Measurements from ENCODE around the gene USP22.

Gene USP22

GRCh38 chr17:20989481-20989880, 53.3 kb downstream of the USP22 start:
- TF ChIP-seq ZFX (IDR thresholded peaks at IDR 0.05) = no peak
- H3K27ac ChIP-seq = no peak overlapping the region

GRCh38 chr17:20988896-20989295, 53.9 kb downstream of the USP22 start:
- TF ChIP-seq CTCF (conservative IDR thresholded peaks at IDR 0.05) (no peak), ZFX (IDR thresholded peaks at IDR 0.05) (no peak)
- H3K27ac ChIP-seq = no peak overlapping the region

- TF ChIP-seq CTCF (conservative IDR thresholded peaks at IDR 0.05) (no peak), ZFX (IDR thresholded peaks at IDR 0.05) (no peak)
- H3K27ac ChIP-seq = no peak overlapping the region
Observed at GRCh38 chr17:20988001-20988636, 54.7 kb downstream of the USP22 start.

- no peak overlapping the region for H3K27ac ChIP-seq
- TF ChIP-seq ZFX (IDR thresholded peaks at IDR 0.05) = no peak
- TF ChIP-seq CTCF (conservative IDR thresholded peaks at IDR 0.05) = no peak
Observed at GRCh38 chr17:20987511-20987910, 55.3 kb downstream of the USP22 start.

GRCh38 chr17:20986767-20987510, 55.9 kb downstream of the USP22 start:
- H3K27ac ChIP-seq = no peak overlapping the region
- TF ChIP-seq CTCF (conservative IDR thresholded peaks at IDR 0.05) = no peak
- no peak for TF ChIP-seq ZFX (IDR thresholded peaks at IDR 0.05)

- H3K27ac ChIP-seq = no peak overlapping the region
- TF ChIP-seq CTCF (conservative IDR thresholded peaks at IDR 0.05) = no peak
- no peak for TF ChIP-seq ZFX (IDR thresholded peaks at IDR 0.05)
Observed at GRCh38 chr17:20983359-20983637, 59.5 kb downstream of the USP22 start.

- H3K27ac ChIP-seq = no peak overlapping the region
- TF ChIP-seq ZFX (IDR thresholded peaks at IDR 0.05) = no peak
Observed at GRCh38 chr17:20982589-20983358, 60.0 kb downstream of the USP22 start.

GRCh38 chr17:20981046-20981920, 61.5 kb downstream of the USP22 start:
- TF ChIP-seq ZFX (IDR thresholded peaks at IDR 0.05) = no peak
- no peak for TF ChIP-seq CTCF (conservative IDR thresholded peaks at IDR 0.05)
- H3K27ac ChIP-seq = no peak overlapping the region

Measured in C4-2B (cell line).